Endothelial cell (in vitro differentiated cells): Measurements from ENCODE around the gene MRPL37. TPM values are rescaled to one million over a fixed set of nuclear protein-coding genes. Genes with fewer than 3 reads are reported as not detected.
A peak's percentile ranks its signal among the peaks of the same experiment; 100 is the strongest.

Source experiments
- DNase-seq: peaks from one replicate; pipeline ENCODE4 v3.0.0; 2021; ENCODE audit warnings: low spot score
- H3K27ac Mint-ChIP-seq: one replicate; pipeline ENCODE4 v1.8.0; 2021; ENCODE audit warnings: mixed read lengths, inconsistent platforms; ENCODE audit not compliant: unreplicated experiment
- H3K27me3 Mint-ChIP-seq: one replicate; pipeline ENCODE4 v1.8.0; 2021; ENCODE audit warnings: mild to moderate bottlenecking, moderate library complexity, mixed read lengths, inconsistent platforms; ENCODE audit not compliant: unreplicated experiment
- H3K36me3 Mint-ChIP-seq: one replicate; pipeline ENCODE4 v1.8.0; 2021; ENCODE audit warnings: mild to moderate bottlenecking, low read depth, mixed read lengths, inconsistent platforms; ENCODE audit not compliant: unreplicated experiment
- H3K4me1 Mint-ChIP-seq: one replicate; pipeline ENCODE4 v1.8.0; 2021; ENCODE audit warnings: mild to moderate bottlenecking, mixed read lengths, inconsistent platforms; ENCODE audit not compliant: unreplicated experiment
- H3K4me3 Mint-ChIP-seq: one replicate; pipeline ENCODE4 v1.8.0; 2021; ENCODE audit warnings: mild to moderate bottlenecking, mixed read lengths, inconsistent platforms; ENCODE audit not compliant: unreplicated experiment
- H3K9me3 Mint-ChIP-seq: one replicate; pipeline ENCODE4 v1.8.0; 2021; ENCODE audit warnings: mixed read lengths, inconsistent platforms; ENCODE audit not compliant: unreplicated experiment
- CTCF ChIP-seq: fragments of 200-600 bp; sonication (generic); IDR thresholded peaks from one replicate; pipeline ENCODE4 v1.5.0; 2021; ENCODE audit warnings: antibody characterized with exemption; ENCODE audit not compliant: unreplicated experiment
- total RNA-seq: library from RNA; stranded (reverse); fragmentation: NEBNext Ultra II Directional; extraction: Animal tissue kit (Norgen Biotek cat#: 25700); gene quantifications from one replicate; pipeline ENCODE4 v1.2.1, GENCODE V29; 2021; ENCODE audit not compliant: unreplicated experiment

MRPL37 gene
- total RNA-seq, 1 donor from 2014 or later = 63.1 TPM

DNA sequence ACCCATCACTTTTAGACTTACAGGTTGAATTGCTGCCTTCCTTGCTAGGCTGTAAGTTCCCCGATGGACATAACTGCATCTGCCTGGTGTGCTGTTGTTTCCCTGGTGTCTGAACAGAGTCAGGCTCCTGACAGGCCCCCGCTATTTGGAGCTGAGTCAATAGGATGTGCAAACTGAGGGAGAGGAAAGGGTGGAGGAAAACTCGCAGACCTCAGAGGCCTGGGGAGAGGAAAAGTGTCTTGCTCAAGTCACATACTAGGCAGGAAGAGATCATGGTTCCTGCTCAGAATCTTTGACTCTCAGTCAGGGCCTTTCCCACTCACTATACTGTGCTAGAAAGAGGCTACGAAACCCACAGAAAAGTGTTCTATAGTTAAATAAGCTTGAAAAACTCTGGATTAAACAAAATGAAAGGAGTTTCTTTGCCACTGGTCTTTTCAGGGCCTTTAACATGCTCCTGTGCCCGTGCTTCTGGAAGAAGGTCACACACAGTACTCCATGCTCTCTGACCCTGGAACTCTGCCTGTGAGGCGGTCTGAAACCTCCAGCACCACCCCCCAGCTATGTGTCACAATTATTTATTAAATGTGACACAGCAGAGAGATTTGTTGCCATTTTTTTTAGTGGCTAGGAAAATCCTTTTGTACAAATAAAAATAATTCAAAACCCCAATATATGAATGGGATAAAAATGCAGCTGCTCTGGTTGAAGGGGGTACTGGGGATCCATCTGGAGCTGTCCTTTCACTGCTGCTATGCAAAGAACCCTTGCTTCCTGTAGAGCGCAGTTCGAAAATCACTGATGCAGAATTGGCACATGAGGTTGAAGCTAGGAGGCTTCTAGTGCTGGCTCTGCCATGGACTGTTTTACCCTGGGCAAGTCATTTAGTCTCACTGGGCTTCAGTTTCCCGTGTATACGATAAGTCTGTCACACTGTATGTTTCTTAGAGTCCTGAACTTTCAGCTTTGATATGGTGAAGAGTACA lies 27.1 kb upstream of the MRPL37 start:
- H3K36me3 Mint-ChIP-seq = no peaks in the 10 kb centered on the region
- H3K27me3 Mint-ChIP-seq = no peaks in the 10 kb centered on the region
- TF ChIP-seq CTCF = no peak
- H3K27ac Mint-ChIP-seq = peak overlapping the region; percentile 92
- H3K4me1 Mint-ChIP-seq = peaks cover 29% of the 10 kb centered on the region
- H3K4me3 Mint-ChIP-seq = peak overlapping the region; percentile 9
- H3K9me3 Mint-ChIP-seq = no peaks in the 10 kb centered on the region
- DNase-seq = no peak

DNA sequence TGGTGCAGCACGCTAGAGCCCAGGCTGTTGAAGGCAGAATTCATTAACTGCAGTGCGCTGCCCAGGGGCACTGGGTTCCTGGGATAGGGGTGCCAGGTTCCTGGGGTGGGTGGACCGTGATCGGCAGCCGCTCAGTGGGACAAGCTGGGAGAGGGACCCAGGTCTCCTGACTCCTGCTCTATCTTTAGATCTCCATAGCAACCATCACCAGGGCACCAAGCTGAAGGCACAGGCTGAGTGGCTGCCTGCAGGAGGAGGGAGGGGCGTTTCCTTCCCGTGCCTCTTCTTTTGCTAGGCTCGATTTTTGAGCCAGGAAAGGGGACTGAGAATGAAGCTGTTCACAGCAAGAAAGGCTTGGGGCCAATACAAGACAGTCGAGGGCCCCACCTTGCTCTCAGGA lies 26.3 kb upstream of the MRPL37 start:
- TF ChIP-seq CTCF = no peak
- no peak overlapping the region for H3K4me3 Mint-ChIP-seq
- no peak for DNase-seq
- H3K4me1 Mint-ChIP-seq = peaks cover 29% of the 10 kb centered on the region
- no peaks in the 10 kb centered on the region for H3K36me3 Mint-ChIP-seq
- H3K9me3 Mint-ChIP-seq = no peaks in the 10 kb centered on the region
- no peaks in the 10 kb centered on the region for H3K27me3 Mint-ChIP-seq
- no peak overlapping the region for H3K27ac Mint-ChIP-seq

DNA sequence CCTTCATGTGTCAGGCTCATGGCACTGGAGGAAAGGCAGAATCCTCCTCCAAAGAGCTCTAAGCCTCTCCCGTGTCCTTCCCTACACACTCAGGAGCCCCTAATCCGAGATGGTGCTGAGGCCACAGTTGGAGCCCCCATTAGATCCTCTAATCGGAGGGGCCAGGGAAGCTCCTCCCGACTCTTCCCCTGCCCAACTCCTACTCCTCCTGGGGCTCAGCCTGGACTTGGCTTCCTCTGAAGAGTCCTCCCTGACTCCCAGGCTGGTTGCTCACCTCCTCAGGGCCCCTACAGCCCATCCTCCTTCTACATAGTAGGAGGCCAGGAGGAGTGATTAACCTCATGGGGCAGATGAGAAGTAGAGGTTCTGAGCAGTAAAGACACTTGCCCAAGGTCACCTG lies 25.9 kb upstream of the MRPL37 start:
- TF ChIP-seq CTCF = no peak
- H3K4me3 Mint-ChIP-seq = no peak overlapping the region
- peaks cover 29% of the 10 kb centered on the region for H3K4me1 Mint-ChIP-seq
- no peaks in the 10 kb centered on the region for H3K9me3 Mint-ChIP-seq
- no peaks in the 10 kb centered on the region for H3K27me3 Mint-ChIP-seq
- DNase-seq = no peak
- H3K36me3 Mint-ChIP-seq = no peaks in the 10 kb centered on the region
- H3K27ac Mint-ChIP-seq = no peak overlapping the region

DNA sequence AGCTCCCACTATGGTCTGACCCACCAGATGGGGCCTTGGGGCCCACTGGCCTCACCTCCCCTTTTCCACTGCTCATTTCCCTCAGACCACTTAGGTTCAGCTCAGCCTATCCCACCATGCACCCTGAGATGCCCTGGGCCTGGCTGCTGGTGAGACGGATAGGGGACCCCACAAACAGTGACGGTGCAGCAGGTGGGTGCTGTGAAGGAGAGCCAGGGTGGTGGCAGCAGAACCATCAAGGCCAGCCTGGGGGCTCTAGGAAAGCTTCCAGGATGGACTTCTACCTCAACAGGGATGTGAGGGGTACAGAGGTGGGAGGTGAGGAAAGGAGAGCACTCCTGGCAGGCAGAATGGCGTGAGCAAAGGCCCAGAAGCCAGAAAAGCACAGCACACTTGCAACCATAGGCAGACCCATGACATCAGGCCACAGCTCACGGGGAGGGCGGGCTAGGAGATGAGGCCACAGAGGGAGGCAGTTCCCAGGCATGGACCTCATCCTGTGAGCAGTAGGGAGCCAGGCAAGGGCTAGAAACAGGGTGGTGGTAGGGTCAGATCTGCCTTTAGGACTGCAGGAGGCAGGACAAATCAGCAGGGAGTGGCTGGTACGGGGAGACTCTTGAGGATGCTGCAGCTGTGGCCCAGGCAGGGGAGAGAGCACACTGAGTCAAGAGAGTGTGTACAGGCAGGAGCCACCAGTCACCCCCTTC lies 23.2 kb upstream of the MRPL37 start:
- no peaks in the 10 kb centered on the region for H3K9me3 Mint-ChIP-seq
- H3K36me3 Mint-ChIP-seq = peaks cover 3% of the 10 kb centered on the region
- DNase-seq = no peak
- TF ChIP-seq CTCF = no peak
- H3K4me1 Mint-ChIP-seq = peaks cover 19% of the 10 kb centered on the region
- H3K27me3 Mint-ChIP-seq = peaks cover 4% of the 10 kb centered on the region
- H3K27ac Mint-ChIP-seq = no peak overlapping the region
- no peak overlapping the region for H3K4me3 Mint-ChIP-seq
